GM19023 (cell line): ENCODE results near the gene CBX8.
A peak's percentile ranks its signal among the peaks of the same experiment; 100 is the strongest.

Source experiments
- ATAC-seq: cut with Tn5 transposase; IDR thresholded peaks from one replicate; pipeline ENCODE4 v1.9.1; 2021; ENCODE audit warnings: mild to moderate bottlenecking, moderate library complexity; ENCODE audit not compliant: unreplicated experiment

CBX8 gene

GRCh38 chr17:79796763-79797491 lies at the start of gene CBX8:
Gene CBX8 (minus strand): TSS chr17:79797077. CDS start chr17:79796998, 79 bp downstream.
- ATAC-seq, result peak; percentile 89

GRCh38 chr17:79845601-79845949 lies 48.7 kb upstream of the CBX8 start:
- ATAC-seq, result no peak

GRCh38 chr17:79844869-79845600 lies 48.2 kb upstream of the CBX8 start:
- ATAC-seq, result no peak

GRCh38 chr17:79843816-79844800 lies 47.2 kb upstream of the CBX8 start:
- no peak for ATAC-seq

GRCh38 chr17:79843474-79843815 lies 46.6 kb upstream of the CBX8 start:
- ATAC-seq, result no peak

GRCh38 chr17:79842656-79843473 lies 46.0 kb upstream of the CBX8 start:
- ATAC-seq, result no peak

GRCh38 chr17:79842136-79842655 lies 45.3 kb upstream of the CBX8 start:
- no peak for ATAC-seq

GRCh38 chr17:79841369-79842135 lies 44.7 kb upstream of the CBX8 start:
- ATAC-seq, result no peak

- no peak for ATAC-seq
Observed at GRCh38 chr17:79840989-79841286, 44.1 kb upstream of the CBX8 start.

- ATAC-seq, result no peak
Observed at GRCh38 chr17:79840269-79840988, 43.6 kb upstream of the CBX8 start.

GRCh38 chr17:79839356-79840268 lies 42.7 kb upstream of the CBX8 start, which contains the start of gene CBX4:
Gene CBX4 (minus strand): TSS chr17:79839440. CDS start chr17:79839251, 189 bp downstream.
- peak; percentile 65 for ATAC-seq

- peak; percentile 12 for ATAC-seq
Observed at GRCh38 chr17:79838522-79839274, 41.8 kb upstream of the CBX8 start.

- ATAC-seq, result no peak
Observed at GRCh38 chr17:79837888-79838521, 41.1 kb upstream of the CBX8 start.

- no peak for ATAC-seq
Observed at GRCh38 chr17:79836972-79837887, 40.4 kb upstream of the CBX8 start.

GRCh38 chr17:79836510-79836971 lies 39.7 kb upstream of the CBX8 start:
- no peak for ATAC-seq
